Raji (cell line): ENCODE results near the gene PPP1R9A.

Experiments
- POLR2A ChIP-seq: IDR thresholded peaks from 2 replicates; pipeline ENCODE4 v1.6.1; 2011; ENCODE audit warnings: low read depth, low read length, control low read depth; ENCODE audit not compliant: insufficient read depth

PPP1R9A gene

DNA sequence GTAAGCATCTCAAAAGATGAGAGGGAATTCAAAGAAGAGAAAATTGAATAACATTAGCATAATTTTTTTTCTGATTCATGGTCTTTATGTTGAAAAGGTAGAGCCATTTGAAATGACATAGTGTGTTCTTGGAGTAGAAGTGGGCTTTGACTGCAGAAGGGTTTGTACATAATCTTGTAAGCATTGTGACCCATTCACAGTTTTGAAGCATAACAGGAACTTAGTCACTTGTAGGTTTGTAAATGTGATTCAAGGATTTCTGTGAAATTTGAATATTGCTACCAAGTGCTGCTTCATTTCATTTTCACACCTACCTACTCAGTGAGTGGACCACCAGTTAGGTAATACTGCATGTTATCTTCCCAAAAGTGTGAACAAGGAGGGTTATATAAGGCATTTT lies 348.3 kb downstream of the PPP1R9A start:
- no peak for TF ChIP-seq POLR2A

GRCh38 chr7:95261895-95262415 lies 354.6 kb downstream of the PPP1R9A start:
- no peak for TF ChIP-seq POLR2A

- no peak for TF ChIP-seq POLR2A
Observed at GRCh38 chr7:95262875-95263274, 355.5 kb downstream of the PPP1R9A start.

DNA sequence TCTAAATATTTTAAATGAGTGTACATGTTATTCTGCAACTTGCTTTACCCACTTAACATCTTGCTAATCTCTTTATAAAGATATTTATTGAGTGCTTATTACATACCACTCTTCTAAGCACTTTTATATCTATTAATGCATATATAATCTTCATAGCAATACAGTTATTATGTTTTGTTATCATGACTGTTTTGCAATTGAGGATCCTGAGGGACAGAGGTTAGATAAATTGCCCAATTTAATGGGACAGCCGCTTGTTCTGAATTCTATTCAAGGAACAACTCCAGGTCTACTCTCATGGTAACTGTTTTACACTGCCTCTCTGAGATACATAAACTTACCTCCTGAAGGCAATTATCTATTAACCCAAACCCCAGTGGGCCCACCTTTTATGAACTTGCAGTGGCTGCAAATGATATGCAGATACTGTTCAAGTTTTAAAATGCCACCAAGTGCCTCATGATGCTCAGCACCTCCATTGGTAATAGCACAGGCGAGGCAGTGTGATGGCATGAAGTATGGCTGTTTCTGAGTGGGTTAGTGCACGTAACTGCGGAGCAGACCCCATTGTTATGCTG lies 356.5 kb downstream of the PPP1R9A start:
- TF ChIP-seq POLR2A: no peak

DNA sequence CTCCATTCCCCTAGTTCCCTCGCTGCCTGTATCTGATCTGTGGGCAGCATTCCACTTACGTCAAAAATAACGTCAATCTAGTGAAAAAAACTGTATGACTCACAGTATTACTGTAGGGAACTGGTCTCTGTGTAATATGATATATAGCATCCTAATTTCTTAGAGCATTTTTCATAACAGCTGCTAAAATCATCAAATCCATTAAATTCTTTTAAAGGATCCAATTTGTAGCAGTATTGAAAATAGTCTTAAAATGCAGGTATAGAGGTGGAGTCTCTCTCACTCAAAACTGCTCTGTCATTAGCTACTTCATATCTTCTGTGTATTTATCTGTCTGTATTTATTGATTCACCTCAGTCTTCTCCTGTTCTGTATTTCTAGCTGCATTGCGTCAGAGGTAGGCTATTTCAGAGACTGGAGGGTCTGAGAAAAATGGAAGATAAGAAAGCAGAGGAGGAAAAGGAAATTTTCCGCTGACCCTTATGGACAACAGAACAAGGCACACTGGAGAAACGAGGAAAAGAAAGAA lies 357.0 kb downstream of the PPP1R9A start:
- TF ChIP-seq POLR2A: no peak

DNA sequence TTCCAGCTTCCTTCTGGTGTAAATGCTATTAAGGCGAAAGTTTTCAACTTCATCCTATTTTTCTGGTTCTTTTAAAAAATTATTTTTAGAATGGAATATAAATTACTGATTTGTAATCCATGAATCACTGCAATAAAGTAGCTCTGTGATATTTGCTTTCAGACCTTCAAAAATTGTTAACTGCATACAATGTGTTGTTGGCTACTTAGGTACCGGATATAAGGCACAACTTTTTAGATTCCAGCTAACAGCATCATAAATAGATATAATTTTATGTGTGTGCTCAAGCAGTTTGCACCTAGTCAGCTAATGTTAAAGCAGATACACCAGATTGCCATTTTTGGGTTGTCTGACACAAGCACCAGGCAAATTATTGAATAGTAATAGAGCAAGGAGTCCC lies 358.2 kb downstream of the PPP1R9A start:
- no peak for TF ChIP-seq POLR2A

GRCh38 chr7:95267754-95268153 lies 360.4 kb downstream of the PPP1R9A start:
- TF ChIP-seq POLR2A: no peak

DNA sequence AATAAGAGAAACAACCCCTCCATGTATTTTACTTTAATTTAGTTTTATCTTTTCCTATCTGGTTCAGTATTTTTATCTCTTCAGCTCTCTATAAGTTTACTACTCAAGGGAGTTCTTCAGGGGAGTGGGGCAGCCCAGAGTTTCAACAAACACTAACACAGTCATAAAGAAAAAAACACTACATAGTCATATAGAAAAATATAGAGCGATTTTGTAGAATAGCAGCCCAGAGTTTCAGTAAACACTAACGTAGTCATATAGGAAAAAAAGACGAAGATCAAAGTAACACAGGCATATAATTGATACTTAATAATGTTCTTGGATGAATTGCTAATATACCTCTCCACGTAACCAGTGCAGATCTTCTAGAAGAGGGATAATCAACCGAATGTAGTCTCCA lies 362.2 kb downstream of the PPP1R9A start:
- no peak for TF ChIP-seq POLR2A

DNA sequence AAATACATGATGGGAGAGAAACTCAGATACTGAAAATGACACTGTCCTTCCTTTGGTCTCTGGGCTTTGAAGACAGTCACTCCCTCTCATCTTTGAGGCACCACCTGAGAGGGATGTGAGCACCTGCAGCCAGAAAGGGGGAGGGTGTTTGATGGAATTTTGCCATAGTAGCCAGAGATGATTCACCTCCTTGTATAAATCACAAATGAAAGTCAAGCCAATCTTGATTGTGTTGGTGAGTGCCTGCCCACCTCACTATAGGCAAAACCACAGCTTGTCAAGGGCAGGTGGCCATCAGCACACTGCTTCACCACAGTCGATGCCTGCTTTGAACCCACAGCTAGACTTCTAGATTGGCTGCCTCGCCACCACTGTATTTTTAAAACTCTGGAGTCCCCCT lies 368.7 kb downstream of the PPP1R9A start:
- no peak for TF ChIP-seq POLR2A

- no peak for TF ChIP-seq POLR2A
Observed at GRCh38 chr7:95279417-95279816, 372.0 kb downstream of the PPP1R9A start.

GRCh38 chr7:95286096-95286495 lies 378.7 kb downstream of the PPP1R9A start:
- TF ChIP-seq POLR2A: no peak

DNA sequence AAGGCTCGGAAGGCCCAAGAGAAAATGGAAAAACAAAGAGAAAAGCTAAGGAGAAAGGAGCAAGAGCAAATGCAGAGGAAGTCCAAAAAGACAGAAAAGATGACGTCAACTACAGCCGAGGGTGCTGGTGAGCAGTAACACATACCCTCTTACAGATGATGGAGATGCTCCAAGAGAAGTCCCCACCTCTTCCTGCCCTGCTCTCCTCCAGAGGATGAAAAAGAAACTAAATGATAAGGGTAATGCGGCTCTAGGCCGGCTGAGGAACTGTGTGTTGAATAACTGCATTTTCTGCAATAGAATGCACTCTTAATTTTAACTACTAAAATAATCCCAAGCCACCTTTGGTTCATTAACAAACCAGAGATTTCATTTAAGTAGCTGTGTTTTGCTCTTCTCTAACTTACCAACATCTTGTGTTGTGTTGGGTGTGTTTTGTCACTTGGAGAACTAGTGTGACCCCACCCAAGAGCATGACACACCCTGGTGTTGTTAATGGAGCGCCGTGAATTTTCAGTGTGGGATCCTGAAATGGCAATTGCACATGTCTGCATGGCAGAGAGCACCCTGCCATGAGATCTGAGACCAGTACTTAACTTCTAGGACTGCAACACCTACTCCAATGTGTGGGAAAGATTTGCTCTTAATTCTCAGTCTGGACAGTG lies 382.9 kb downstream of the PPP1R9A start:
- no peak for TF ChIP-seq POLR2A

GRCh38 chr7:95295397-95295796 lies 388.0 kb downstream of the PPP1R9A start:
- TF ChIP-seq POLR2A: no peak

DNA sequence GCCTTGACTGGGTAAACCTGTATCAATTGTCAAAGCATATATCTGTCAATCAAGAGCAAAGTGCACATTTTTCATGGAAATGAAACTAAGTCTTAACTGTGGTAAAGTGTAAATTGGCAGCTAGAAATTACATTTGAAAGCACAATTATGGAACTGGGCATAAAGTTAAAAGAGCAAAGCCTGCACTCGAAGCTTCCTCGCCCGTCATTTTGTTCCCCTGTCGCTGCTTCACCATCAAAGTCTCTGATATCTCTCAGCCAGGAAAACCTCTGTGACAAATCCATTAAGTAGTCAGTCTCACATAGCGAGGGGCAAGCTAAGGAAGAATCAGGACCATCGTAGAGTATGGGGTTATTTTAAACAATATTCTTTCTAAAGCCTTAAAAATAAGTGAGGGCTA lies 389.1 kb downstream of the PPP1R9A start:
- no peak for TF ChIP-seq POLR2A

DNA sequence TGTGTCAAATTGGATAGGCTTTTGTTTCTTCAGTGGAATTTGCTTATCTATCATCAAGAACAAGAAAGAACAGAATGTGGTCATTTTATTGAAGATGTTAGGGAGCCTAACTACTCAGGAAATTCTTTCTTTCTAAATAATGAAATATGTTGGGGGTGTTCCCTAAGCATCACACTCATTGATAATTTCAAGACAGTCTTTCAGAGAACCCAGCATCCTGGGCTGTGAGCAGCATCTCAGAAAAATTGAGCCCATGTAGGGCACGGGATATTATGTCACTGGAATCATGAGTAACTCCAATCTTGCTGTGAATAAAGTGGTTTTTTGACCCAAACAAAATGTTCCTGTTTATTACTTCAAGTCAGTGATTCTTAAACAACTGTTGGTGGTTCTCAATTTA lies 389.6 kb downstream of the PPP1R9A start:
- TF ChIP-seq POLR2A: no peak

DNA sequence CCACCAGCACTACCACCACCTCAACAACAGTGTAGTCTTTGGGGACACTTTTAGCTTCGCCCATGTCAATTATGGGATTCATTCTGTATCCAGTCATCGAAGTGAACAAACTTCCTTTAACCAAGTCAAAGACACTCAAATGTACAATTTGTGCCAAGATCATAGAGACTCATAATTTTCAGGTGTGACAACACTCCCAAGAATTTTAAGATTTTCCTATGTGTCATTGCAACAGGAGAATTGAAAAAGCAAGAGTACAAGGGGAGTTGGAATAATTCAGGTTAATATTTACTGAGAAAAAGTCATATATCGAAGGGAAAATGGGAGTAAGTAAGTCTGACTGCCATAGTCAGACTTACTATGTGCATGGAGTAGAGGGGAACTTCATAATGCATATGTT lies 390.7 kb downstream of the PPP1R9A start:
- TF ChIP-seq POLR2A: no peak
